Ascending aorta (tissue), 2 donors: ENCODE measurements around the gene TMEM167B. TPM values are rescaled to one million over a fixed set of nuclear protein-coding genes. Genes with fewer than 3 reads are reported as not detected.

ENCODE experiments used
- DNase-seq, 2 donors: peaks; one replicate each; pipeline ENCODE4 v3.0.0-alpha.2; 2019; ENCODE audit warnings: low spot score in 2 of 2
- H3K27ac ChIP-seq, 2 donors: fragments of 200-600 bp; sonication (generic); one replicate each; pipeline ENCODE4 v1.5.1; 2016 to 2017; ENCODE audit warnings: mild to moderate bottlenecking in 1 of 2
- H3K27me3 ChIP-seq: fragments of 200-600 bp; sonication (generic); one replicate; pipeline ENCODE4 v1.5.1; 2017
- H3K36me3 ChIP-seq, 2 donors: fragments of 200-600 bp; sonication (generic); one replicate each; pipeline ENCODE4 v1.5.1; 2016
- H3K4me1 ChIP-seq, 2 donors: fragments of 200-600 bp; sonication (generic); one replicate each; pipeline ENCODE4 v1.5.1; 2016 to 2017; ENCODE audit warnings: mild to moderate bottlenecking in 1 of 2
- H3K4me3 ChIP-seq, 2 donors: fragments of 200-600 bp; sonication (generic); one replicate each; pipeline ENCODE4 v1.5.1; 2016 to 2017; ENCODE audit warnings: mild to moderate bottlenecking in 1 of 2
- H3K9me3 ChIP-seq, 2 donors: fragments of 200-600 bp; sonication (generic); one replicate each; pipeline ENCODE4 v1.5.1; 2016
- CTCF ChIP-seq, 3 experiments: fragments of 200-600 bp in 2 of 3; fragments of 450-650 bp in 1 of 3; sonication (generic) in 2 of 3; IDR thresholded peaks; one replicate each; pipeline ENCODE4 v1.5.1; 2016 to 2019; ENCODE audit warnings: antibody characterized with exemption in 3 of 3, mild to moderate bottlenecking in 1 of 3, moderate library complexity in 1 of 3
- intact Hi-C: fragments of 100-400 bp; cut with DNase I; formaldehyde crosslinking; loops from one replicate; pipeline ENCODE4 v1.15.1; 2023
- total RNA-seq: library from RNA; depleted of rRNA; stranded (reverse); fragments of >200 nt; gene quantifications from one replicate; pipeline ENCODE4 v1.1.0, GENCODE V29; 2016

Gene TMEM167B
- total RNA-seq, 1 donor from 2014 or later, result 20.5 TPM

DNA sequence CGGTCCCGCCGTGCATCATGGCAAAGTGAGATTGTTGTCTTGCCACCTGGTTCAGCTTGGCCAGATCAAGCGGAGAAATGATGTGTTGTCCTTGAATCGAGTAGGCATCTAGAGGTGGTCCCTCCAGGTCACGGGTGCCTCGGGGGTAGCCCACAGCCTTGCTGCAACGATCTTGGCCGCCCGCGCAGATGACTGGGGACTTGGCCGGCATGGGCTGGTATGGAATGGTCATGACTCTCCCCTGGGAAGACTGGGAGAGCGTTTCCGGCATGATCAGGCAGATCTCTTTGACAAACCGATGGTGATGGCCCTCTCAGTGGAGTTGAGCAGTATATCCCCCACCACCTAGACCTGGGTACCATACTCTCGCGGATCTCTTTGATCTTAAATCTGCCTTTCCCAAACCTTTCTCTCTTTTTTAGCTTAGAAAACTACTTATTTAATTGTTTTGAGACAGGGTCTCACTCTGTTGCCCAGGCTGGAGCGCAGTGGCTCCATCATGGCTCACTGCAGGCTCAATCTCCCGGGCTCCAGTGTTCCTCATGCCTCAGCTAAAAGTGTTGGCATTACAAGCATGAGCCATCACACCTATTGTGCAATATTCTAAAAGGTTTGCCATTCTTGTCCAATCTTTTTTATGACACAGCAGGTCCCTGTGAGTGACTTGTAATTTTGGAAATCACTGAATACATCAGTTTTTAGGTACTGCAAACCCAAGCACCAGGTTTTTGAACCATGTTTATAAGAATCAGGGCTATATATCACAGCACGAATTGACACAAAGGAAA, 14.0 kb downstream of the TMEM167B start:
- Histone ChIP-seq H3K9me3 (no peaks in the 10 kb centered on the region), H3K27me3 (no peaks in the 10 kb centered on the region), H3K4me3 (no peak overlapping the region), H3K4me1 (peaks cover 0 to 2% of the 10 kb centered on the region in 2 donors), H3K36me3 (no peaks in the 10 kb centered on the region), H3K27ac (no peak overlapping the region)
- intact Hi-C loops, result no loop called here
- no peak for TF ChIP-seq CTCF (IDR thresholded peaks at IDR 0.05)
- DNase-seq, result peak in 1 of 2 donors; percentile 49

GRCh38 chr1:109105881-109106280, 15.3 kb downstream of the TMEM167B start:
- no peaks in the 10 kb centered on the region for H3K9me3 ChIP-seq
- peak in 1 of 2 donors; percentile 8 for DNase-seq
- H3K4me1 ChIP-seq, result peaks cover 0 to 2% of the 10 kb centered on the region in 2 donors
- H3K4me3 ChIP-seq, result no peak overlapping the region
- no peak overlapping the region for H3K27ac ChIP-seq
- no peaks in the 10 kb centered on the region for H3K27me3 ChIP-seq
- intact Hi-C loops, result no loop called here
- TF ChIP-seq CTCF (IDR thresholded peaks at IDR 0.05), result no peak
- no peaks in the 10 kb centered on the region for H3K36me3 ChIP-seq

DNA sequence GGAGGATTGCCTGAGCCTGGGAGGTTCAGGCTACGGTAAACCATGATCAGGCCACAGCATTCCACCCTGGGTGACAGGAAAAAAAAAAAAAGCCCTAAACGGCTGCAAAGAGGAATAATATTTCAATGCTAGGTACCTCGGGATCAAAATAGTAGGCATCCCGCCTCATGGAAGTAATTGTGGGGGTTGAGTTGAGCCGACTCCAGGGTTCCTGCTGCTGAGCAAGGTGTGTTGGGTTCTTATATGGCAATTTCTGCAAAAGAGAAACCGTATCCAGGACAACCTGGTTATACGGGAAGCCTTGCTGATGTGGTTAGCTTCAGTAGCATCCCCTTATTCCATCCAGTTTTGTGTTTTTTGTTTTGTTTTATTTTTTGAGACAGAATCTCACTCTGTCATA, 17.2 kb downstream of the TMEM167B start:
- Histone ChIP-seq H3K4me3 (no peak overlapping the region), H3K36me3 (no peaks in the 10 kb centered on the region), H3K27ac (no peak overlapping the region), H3K27me3 (no peaks in the 10 kb centered on the region), H3K9me3 (no peaks in the 10 kb centered on the region), H3K4me1 (no peaks in the 10 kb centered on the region)
- intact Hi-C loops, result no loop called here
- DNase-seq, result no peak
- TF ChIP-seq CTCF (IDR thresholded peaks at IDR 0.05), result no peak

DNA sequence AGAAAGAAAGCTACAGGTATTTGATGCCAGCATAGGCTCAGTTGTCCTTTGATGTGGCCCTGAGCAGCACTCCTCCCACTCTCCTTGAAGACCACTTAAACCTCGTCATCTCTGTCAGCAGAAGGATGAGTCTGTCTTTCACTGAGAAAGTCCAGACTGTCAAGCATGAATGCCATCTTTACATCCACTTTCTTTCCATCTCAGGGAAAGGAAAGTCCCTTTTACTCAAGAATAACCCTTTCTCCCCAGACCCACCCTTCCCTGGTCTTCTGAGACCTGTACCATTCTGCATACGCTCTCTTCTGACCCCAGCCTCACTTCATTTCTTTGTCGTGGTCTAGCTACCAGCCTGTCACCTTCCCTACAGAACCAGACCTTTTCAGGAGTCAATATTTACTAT, 19.3 kb downstream of the TMEM167B start:
- intact Hi-C loops, result loop anchor here (5.0 kb wide), 1 partner anchor 148 kb away; the partner anchor contains the start of gene CLCC1
- Histone ChIP-seq H3K9me3 (no peaks in the 10 kb centered on the region), H3K27me3 (peaks cover 6% of the 10 kb centered on the region), H3K36me3 (no peaks in the 10 kb centered on the region), H3K27ac (no peak overlapping the region), H3K4me1 (peaks cover 5 to 8% of the 10 kb centered on the region in 2 donors), H3K4me3 (no peak overlapping the region)
- no peak for TF ChIP-seq CTCF (IDR thresholded peaks at IDR 0.05)
- peak in 1 of 2 donors; percentile 1 for DNase-seq

GRCh38 chr1:109111386-109112055, 21.0 kb downstream of the TMEM167B start:
- Histone ChIP-seq H3K27me3 (peaks cover 6% of the 10 kb centered on the region), H3K4me3 (no peak overlapping the region), H3K27ac (no peak overlapping the region), H3K4me1 (peaks cover 5 to 8% of the 10 kb centered on the region in 2 donors), H3K9me3 (no peaks in the 10 kb centered on the region), H3K36me3 (no peaks in the 10 kb centered on the region)
- TF ChIP-seq CTCF (IDR thresholded peaks at IDR 0.05), result no peak
- DNase-seq, result peak in 1 of 2 donors; percentile 21
- intact Hi-C loops, result loop anchor here (1.0 to 5.0 kb wide), 2 partner anchors 11 to 149 kb away; partner anchors contain the start of gene CLCC1
